GM23248 (cell line): ENCODE results near the gene RALB. TPM values are rescaled to one million over a fixed set of nuclear protein-coding genes. Genes with fewer than 3 reads are reported as not detected.

Experiments used
- DNase-seq: peaks from one replicate; pipeline ENCODE4 v3.0.0-alpha.2; 2015
- H2AFZ ChIP-seq: fragments of 200-600 bp; sonication (generic); 2 replicates; pipeline ENCODE4 v1.6.1; 2016; ENCODE audit warnings: antibody characterized with exemption
- H3F3A ChIP-seq: fragments of 200-600 bp; sonication (generic); 2 replicates; pipeline ENCODE4 v1.6.1; 2016; ENCODE audit warnings: mild to moderate bottlenecking, antibody characterized with exemption, mixed run types; ENCODE audit not compliant: insufficient read depth
- H3K27ac ChIP-seq: fragments of 200-600 bp; sonication (generic); 2 replicates; pipeline ENCODE4 v1.5.1; 2016; ENCODE audit warnings: mild to moderate bottlenecking
- H3K27me3 ChIP-seq: fragments of 200-600 bp; sonication (generic); replicated peaks from 2 replicates; pipeline ENCODE4 v1.6.1; 2016; ENCODE audit warnings: mild to moderate bottlenecking; ENCODE audit not compliant: insufficient read depth
- H3K36me3 ChIP-seq: fragments of 200-600 bp; sonication (generic); 2 replicates; pipeline ENCODE4 v1.6.1; 2016; ENCODE audit warnings: low read depth, mild to moderate bottlenecking
- H3K4me1 ChIP-seq: fragments of 200-600 bp; sonication (generic); 2 replicates; pipeline ENCODE4 v1.6.1; 2016; ENCODE audit warnings: mild to moderate bottlenecking; ENCODE audit not compliant: insufficient read depth
- H3K4me2 ChIP-seq: fragments of 200-600 bp; sonication (generic); one replicate; pipeline ENCODE4 v1.6.1; 2016; ENCODE audit warnings: mild to moderate bottlenecking; ENCODE audit not compliant: unreplicated experiment
- H3K4me3 ChIP-seq: fragments of 200-600 bp; sonication (generic); 2 replicates; pipeline ENCODE4 v1.5.1; 2016; ENCODE audit warnings: mild to moderate bottlenecking
- H3K79me2 ChIP-seq: fragments of 200-600 bp; sonication (generic); 2 replicates; pipeline ENCODE4 v1.6.1; 2016; ENCODE audit warnings: mild to moderate bottlenecking; ENCODE audit not compliant: insufficient read depth
- H3K9ac ChIP-seq: fragments of 200-600 bp; sonication (generic); 2 replicates; pipeline ENCODE4 v1.6.1; 2016; ENCODE audit warnings: mild to moderate bottlenecking
- H3K9me2 ChIP-seq: fragments of 200-600 bp; sonication (generic); 2 replicates; pipeline ENCODE4 v1.6.1; 2016; ENCODE audit warnings: mixed run types, mild to moderate bottlenecking, moderate library complexity; ENCODE audit not compliant: insufficient read depth
- H3K9me3 ChIP-seq: fragments of 200-600 bp; sonication (generic); one replicate; pipeline ENCODE4 v1.6.1; 2017; ENCODE audit warnings: low read depth
- H4K20me1 ChIP-seq: fragments of 200-600 bp; sonication (generic); 2 replicates; pipeline ENCODE4 v1.6.0; 2016; ENCODE audit not compliant: insufficient read depth
- EZH2 ChIP-seq: fragments of 200-600 bp; sonication (generic); IDR thresholded peaks from 2 replicates; pipeline ENCODE4 v1.6.1; 2018; ENCODE audit warnings: antibody characterized with exemption, mild to moderate bottlenecking; ENCODE audit not compliant: insufficient read depth, poor library complexity, severe bottlenecking
- EZH2phosphoT487 ChIP-seq: fragments of 200-600 bp; sonication (generic); IDR thresholded peaks from 2 replicates; pipeline ENCODE4 v1.6.1; 2018; ENCODE audit warnings: antibody characterized with exemption, moderate library complexity, mild to moderate bottlenecking, low read depth; ENCODE audit not compliant: insufficient read depth
- WGBS, 2 experiments: methylation state at CpG; one replicate each; pipeline ENCODE4 v1.1.6; 2015 to 2017; ENCODE audit warnings: low lambda C conversion rate in 2 of 2, low coverage in 1 of 2; ENCODE audit errors: missing lambda C conversion rate in 2 of 2; 5-methylcytosine and 5-hydroxymethylcytosine counted together
- in situ Hi-C: fragments of 300-500 bp; cut with MboI; formaldehyde crosslinking; loops from 2 replicates; pipeline ENCODE4 v1.15.0; 2020
- polyA plus RNA-seq: library from polyadenylated mRNA; unstranded; fragments of >200 nt; fragmentation: Nextera tagmentation; extraction: Ambion mirVana; gene quantifications from 2 replicates; pipeline ENCODE4 v1.2.1, GENCODE V29; 2016
- total RNA-seq: library from RNA; depleted of rRNA; stranded (reverse); fragments of >200 nt; shearing (Covaris generic); gene quantifications from 2 replicates; pipeline ENCODE4 v1.2.3, GENCODE V29; 2014

Gene RALB
- total and polyA plus RNA-seq, 2 experiments from 2014 or later: 65.7 to 105 TPM

DNA sequence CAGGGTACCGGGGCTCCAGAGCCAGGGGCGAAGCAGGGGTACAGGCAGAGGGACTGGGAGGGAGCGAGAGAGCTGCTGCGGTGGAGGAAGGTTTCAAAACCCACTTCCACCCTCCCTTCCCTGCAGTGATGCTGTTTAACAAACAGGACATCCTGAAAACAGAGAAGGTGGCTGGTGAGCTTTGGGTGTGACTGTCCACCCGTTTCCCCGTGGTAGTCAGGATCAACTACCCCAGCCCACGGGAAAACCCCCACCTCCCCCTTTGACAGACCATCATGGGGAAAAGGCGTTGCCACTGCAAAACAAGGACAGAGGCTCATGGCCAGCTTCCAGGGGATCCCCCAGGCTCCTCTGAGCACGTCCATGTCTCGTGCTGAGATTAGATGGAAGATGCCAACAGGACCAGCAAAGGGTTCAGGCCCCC is 42.4 kb upstream of the RALB start:
- WGBS, 2 experiments: 80 to 84% methylated on average over 7 to 10 of the region's 10 CpGs
- Histone ChIP-seq H3K4me3 (no peak overlapping the region), H3K27ac (no peak overlapping the region), H3K27me3 (no peaks in the 10 kb centered on the region), H3K4me1 (no peaks in the 10 kb centered on the region), H2AFZ (no peak overlapping the region), H4K20me1 (no peaks in the 10 kb centered on the region), H3F3A (no peaks in the 10 kb centered on the region), H3K4me2 (no peak overlapping the region), H3K9me3 (no peaks in the 10 kb centered on the region), H3K79me2 (no peaks in the 10 kb centered on the region), H3K36me3 (no peaks in the 10 kb centered on the region), H3K9ac (no peak overlapping the region), H3K9me2 (no peaks in the 10 kb centered on the region)
- in situ Hi-C loops: no loop called here
- no peak for DNase-seq
- TF ChIP-seq EZH2phosphoT487 (no peak), EZH2 (no peak)

DNA sequence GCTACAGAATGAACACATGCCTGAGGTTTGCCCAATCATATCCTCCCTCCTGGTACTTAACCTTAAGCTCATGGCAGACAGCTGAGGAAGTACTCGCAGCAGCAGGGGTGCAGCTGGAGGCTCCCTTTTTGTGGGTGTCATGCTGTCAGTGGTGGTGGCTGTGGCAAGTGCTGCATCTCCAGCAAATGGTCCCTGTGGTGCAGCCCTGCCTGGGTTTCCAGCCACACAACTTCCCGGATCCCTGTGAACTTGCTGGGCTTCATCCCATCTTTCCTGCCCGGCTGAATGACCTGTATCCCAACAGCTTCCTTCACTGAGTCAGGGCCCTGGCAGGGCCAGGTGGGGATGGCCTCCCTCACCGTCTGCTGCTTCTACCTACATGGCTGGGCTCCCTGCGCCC is 34.5 kb upstream of the RALB start:
- Histone ChIP-seq H4K20me1 (no peaks in the 10 kb centered on the region), H3K27ac (no peak overlapping the region), H3K27me3 (no peaks in the 10 kb centered on the region), H3K9me2 (no peaks in the 10 kb centered on the region; the same call in 1 of the 2 replicates), H3K9ac (no peak overlapping the region), H2AFZ (no peak overlapping the region), H3F3A (no peaks in the 10 kb centered on the region), H3K4me3 (no peak overlapping the region), H3K36me3 (peaks cover 7% of the 10 kb centered on the region; the same call in 1 of the 2 replicates), H3K4me2 (no peak overlapping the region), H3K79me2 (peaks cover 37% of the 10 kb centered on the region), H3K4me1 (peaks cover 22% of the 10 kb centered on the region), H3K9me3 (no peaks in the 10 kb centered on the region)
- no peak for DNase-seq
- 88 to 93% methylated on average over 5 of the region's 5 CpGs for WGBS, 2 experiments
- no peak for TF ChIP-seq EZH2phosphoT487
- TF ChIP-seq EZH2: no peak
- in situ Hi-C loops: no loop called here

DNA sequence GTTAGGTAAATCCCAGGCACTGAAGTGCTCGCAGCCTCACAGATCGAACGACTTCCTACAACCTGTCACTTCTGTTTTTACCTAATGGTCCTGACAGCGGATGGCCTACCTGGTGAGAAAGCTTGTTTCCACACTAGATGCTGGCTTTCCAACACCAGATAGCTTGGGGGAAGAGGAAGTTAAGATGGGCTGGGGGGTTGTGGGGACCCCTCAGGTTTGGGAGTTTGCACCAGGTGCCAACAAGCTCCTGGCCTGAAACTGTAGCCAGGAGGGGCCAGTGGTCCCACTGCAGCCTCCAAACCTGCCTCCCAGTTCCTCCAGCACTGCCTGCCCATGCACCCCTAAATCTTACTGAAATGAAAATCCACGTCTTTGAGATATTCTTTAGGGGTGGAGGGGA is 33.4 kb upstream of the RALB start:
- Histone ChIP-seq H3K27me3 (no peaks in the 10 kb centered on the region), H3K4me1 (peaks cover 22% of the 10 kb centered on the region), H3K9ac (no peak overlapping the region), H3K9me2 (no peaks in the 10 kb centered on the region; the same call in 1 of the 2 replicates), H2AFZ (no peak overlapping the region), H3K4me2 (no peak overlapping the region), H3K4me3 (no peak overlapping the region), H3K27ac (no peak overlapping the region), H3F3A (no peaks in the 10 kb centered on the region), H4K20me1 (no peaks in the 10 kb centered on the region), H3K9me3 (no peaks in the 10 kb centered on the region), H3K79me2 (peaks cover 37% of the 10 kb centered on the region), H3K36me3 (peaks cover 7% of the 10 kb centered on the region; the same call in 1 of the 2 replicates)
- 90 to 91% methylated on average over 5 of the region's 5 CpGs for WGBS, 2 experiments
- TF ChIP-seq EZH2phosphoT487 (no peak), EZH2 (no peak)
- in situ Hi-C loops: no loop called here
- no peak for DNase-seq

DNA sequence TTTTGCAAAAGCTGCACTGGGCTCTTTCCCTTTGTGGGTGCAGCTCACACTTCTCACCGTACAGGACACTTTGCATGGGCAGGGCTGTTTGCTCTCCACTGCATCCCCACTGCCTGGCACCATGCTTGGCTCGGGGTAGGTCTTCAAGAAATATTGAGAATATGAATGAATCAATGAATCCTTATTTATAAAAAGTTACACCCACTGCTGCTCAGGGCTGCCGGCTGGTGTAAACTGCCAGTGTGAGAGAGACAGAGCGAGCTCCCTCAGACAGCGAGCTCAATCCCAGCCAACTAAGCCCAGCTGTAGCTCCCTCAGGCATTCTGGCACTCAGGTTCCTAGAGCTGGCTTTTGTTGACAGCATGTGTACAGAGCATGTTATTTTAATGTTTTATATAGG is 32.9 kb upstream of the RALB start:
- peaks cover 37% of the 10 kb centered on the region for H3K79me2 ChIP-seq
- peaks cover 7% of the 10 kb centered on the region; the same call in 1 of the 2 replicates for H3K36me3 ChIP-seq
- in situ Hi-C loops: no loop called here
- H3K9me3 ChIP-seq: no peaks in the 10 kb centered on the region
- H3K4me3 ChIP-seq: no peak overlapping the region
- no peaks in the 10 kb centered on the region; the same call in 1 of the 2 replicates for H3K9me2 ChIP-seq
- DNase-seq: no peak
- H3F3A ChIP-seq: no peaks in the 10 kb centered on the region
- H3K4me2 ChIP-seq: no peak overlapping the region
- WGBS, 2 experiments: 95 to 98% methylated on average over 5 of the region's 5 CpGs
- peaks cover 22% of the 10 kb centered on the region for H3K4me1 ChIP-seq
- no peaks in the 10 kb centered on the region for H4K20me1 ChIP-seq
- H3K9ac ChIP-seq: no peak overlapping the region
- H3K27me3 ChIP-seq: no peaks in the 10 kb centered on the region
- no peak overlapping the region for H3K27ac ChIP-seq
- TF ChIP-seq EZH2phosphoT487: no peak
- no peak for TF ChIP-seq EZH2
- H2AFZ ChIP-seq: no peak overlapping the region

DNA sequence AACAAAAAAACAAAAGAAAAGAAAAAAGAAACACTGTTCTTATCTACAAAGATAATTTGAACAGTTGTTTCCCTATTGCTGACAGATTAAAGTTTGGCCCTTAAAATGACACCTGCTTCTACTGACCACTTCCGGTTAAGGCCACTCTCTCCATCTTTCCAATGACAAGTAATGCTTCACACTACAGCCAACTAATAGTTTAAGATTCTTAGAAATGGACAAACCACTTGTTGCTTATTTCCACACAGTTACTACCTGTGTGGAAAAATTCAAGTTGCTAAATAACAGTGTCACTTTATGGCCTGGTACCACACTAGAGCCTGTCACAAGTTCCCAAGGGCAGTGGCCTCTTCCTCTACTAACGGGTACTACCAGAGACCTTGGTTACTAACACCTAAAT is 31.9 kb upstream of the RALB start:
- Histone ChIP-seq H3K9me3 (no peaks in the 10 kb centered on the region), H3K9me2 (no peaks in the 10 kb centered on the region; the same call in 1 of the 2 replicates), H3K4me1 (peaks cover 22% of the 10 kb centered on the region), H3K4me3 (peak overlapping the region; percentile 30), H3K27me3 (no peaks in the 10 kb centered on the region), H3K9ac (no peak overlapping the region), H3K27ac (no peak overlapping the region), H3K36me3 (peaks cover 7% of the 10 kb centered on the region; the same call in 1 of the 2 replicates), H4K20me1 (no peaks in the 10 kb centered on the region), H3K79me2 (peaks cover 37% of the 10 kb centered on the region), H2AFZ (no peak overlapping the region), H3F3A (no peaks in the 10 kb centered on the region), H3K4me2 (peak overlapping the region; percentile 60)
- WGBS, 2 experiments: 73 to 74% methylated on average over 2 of the region's 2 CpGs
- no peak for DNase-seq
- TF ChIP-seq EZH2phosphoT487 (no peak), EZH2 (no peak)
- in situ Hi-C loops: no loop called here
